AG09309 (cell line): ENCODE results near the gene AFP.

ENCODE experiments used
- DNase-seq: peaks from one replicate; pipeline ENCODE4 v3.0.0-alpha.2; 2010; ENCODE audit warnings: low read depth
- H3K4me3 ChIP-seq: 2 replicates; pipeline ENCODE4 v1.5.1; 2011; ENCODE audit warnings: mild to moderate bottlenecking, low read depth, low read length, moderate library complexity; ENCODE audit not compliant: control insufficient read depth
- TF ChIP-seq, protein P1 (sequence below): IDR thresholded peaks from 2 replicates; pipeline ENCODE4 v1.5.1; 2011; ENCODE audit warnings: mild to moderate bottlenecking, low read depth, low read length, inconsistent platforms; ENCODE audit not compliant: insufficient read depth, control insufficient read depth; ENCODE audit errors: missing control alignments

AFP gene

DNA sequence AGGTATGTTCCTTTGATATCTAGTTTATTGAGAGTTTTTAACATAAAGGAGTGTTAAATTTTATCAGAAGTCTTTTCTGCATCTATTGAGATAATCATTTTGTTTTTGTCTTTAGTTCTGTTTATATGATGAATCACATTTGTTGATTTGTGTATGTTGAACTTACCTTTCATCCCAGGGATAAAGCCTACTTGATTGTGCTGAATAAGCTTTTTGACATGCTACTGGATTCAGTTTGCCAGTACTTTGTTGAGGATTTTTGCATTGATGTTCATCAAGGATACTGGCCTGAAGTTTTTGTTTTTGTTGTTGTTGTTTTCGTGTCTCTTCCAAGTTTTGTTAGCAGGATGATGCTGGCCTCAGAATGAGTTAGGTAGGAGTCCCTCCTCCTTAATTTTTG, 34.7 kb downstream of the AFP start:
- H3K4me3 ChIP-seq, result no peak overlapping the region
- no peak for DNase-seq
- TF ChIP-seq, protein P1, sequence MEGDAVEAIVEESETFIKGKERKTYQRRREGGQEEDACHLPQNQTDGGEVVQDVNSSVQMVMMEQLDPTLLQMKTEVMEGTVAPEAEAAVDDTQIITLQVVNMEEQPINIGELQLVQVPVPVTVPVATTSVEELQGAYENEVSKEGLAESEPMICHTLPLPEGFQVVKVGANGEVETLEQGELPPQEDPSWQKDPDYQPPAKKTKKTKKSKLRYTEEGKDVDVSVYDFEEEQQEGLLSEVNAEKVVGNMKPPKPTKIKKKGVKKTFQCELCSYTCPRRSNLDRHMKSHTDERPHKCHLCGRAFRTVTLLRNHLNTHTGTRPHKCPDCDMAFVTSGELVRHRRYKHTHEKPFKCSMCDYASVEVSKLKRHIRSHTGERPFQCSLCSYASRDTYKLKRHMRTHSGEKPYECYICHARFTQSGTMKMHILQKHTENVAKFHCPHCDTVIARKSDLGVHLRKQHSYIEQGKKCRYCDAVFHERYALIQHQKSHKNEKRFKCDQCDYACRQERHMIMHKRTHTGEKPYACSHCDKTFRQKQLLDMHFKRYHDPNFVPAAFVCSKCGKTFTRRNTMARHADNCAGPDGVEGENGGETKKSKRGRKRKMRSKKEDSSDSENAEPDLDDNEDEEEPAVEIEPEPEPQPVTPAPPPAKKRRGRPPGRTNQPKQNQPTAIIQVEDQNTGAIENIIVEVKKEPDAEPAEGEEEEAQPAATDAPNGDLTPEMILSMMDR, result no peak

DNA sequence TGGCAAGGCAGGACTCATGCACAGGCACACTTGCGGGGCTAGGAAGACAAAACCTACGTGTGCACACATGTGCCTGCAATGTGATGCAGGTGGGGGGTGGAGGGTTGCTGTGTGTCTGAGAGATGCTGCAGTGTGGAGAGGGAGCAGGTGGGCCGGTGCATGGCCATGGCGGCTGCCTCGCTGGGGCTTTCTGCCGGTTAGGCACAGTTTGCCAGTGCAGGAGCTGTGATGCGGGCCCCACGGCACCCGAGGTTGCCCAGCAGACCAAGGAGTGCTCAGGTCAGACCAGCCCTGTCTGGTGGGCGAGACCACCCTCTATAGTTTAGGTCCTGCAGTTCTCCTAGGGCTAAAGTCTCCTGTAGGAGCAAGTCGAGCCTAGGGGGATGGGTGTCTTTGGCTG, 41.2 kb downstream of the AFP start:
- H3K4me3 ChIP-seq, result no peak overlapping the region
- TF ChIP-seq, protein P1, result no peak
- no peak for DNase-seq

DNA sequence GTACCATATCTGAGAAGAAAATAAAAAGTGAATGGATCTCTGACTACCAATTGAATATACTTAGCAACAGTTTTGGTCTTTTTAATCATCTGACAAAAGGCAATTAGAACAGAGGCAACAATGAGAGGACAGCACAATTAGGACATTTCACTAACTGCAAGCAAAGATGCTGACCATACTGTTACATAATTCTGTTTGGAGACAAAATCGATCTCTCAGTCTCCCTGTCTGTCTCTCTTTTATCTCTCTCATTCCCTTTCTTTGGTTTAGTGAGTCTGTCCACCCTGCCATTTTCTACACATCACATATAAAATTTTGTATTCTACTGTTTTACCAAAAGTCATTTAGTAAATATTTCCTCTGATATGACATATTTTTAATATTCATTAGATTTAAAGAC, 43.3 kb downstream of the AFP start:
- TF ChIP-seq, protein P1, result no peak
- no peak overlapping the region for H3K4me3 ChIP-seq
- no peak for DNase-seq

DNA sequence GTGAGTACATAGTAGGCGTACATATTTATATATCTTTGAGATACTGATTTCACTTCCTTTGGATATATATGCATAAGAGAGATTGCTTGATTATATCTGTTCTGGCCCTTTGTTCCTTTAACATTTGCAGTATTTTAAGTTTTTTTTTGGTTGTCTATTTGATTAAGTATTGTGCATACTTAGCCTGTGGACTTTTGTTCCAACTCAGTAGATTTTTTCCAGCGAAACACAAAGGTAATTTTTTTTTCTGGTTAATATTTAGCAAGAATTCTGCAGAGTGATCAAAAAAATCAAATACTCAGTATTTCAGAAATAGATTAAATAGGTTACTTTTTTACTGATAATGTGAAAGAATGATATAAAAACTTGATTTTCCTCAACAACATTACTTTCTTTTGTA, 45.3 kb downstream of the AFP start, which contains the start of gene AFM:
AFM (plus strand) TSS at position 388 of the 400 bp plus-strand sequence. CDS start 31 bp downstream, outside the sequence.
- H3K4me3 ChIP-seq, result no peak within 1 kb of the TSS
- TF ChIP-seq, protein P1, result no peak
- DNase-seq, result no peak

DNA sequence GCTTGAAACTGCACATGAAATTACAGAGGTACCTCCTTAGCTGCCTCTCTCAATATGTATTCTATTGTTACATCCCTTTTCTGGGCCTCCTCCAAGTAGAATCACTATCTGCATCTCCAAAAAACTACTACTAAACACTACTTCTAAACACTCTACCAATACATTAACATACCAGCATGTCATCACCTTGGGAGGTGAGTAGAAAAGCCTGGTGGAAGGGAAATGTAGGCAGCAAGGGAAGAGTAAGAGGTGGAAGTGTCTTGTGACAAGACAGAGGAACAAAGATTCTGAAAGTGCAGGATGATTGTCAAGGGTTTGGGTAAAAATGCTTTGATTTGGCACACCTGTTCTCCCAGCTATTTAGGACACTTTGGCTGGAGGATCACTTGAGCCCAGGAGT, 49.1 kb downstream of the AFP start:
- TF ChIP-seq, protein P1, result no peak
- no peak for DNase-seq
- H3K4me3 ChIP-seq, result no peak overlapping the region

DNA sequence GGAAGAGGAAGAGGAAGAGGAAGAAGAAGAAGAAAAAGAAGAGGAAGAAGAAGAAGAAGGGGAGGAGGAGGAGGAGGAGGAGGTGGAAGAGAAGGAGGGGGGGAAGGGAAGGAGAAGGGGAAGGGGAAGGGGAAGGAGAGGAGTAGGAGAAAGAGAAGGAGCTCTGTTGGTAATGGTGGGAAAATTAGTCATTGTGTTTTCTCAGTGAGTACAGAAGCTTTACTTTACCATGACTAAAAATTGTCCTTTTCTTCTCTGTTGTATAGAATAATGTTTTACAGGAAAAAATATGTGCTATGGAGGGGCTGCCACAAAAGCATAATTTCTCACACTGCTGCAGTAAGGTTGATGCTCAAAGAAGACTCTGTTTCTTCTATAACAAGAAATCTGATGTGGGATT, 49.6 kb downstream of the AFP start:
- H3K4me3 ChIP-seq, result no peak overlapping the region
- TF ChIP-seq, protein P1, result no peak
- no peak for DNase-seq

DNA sequence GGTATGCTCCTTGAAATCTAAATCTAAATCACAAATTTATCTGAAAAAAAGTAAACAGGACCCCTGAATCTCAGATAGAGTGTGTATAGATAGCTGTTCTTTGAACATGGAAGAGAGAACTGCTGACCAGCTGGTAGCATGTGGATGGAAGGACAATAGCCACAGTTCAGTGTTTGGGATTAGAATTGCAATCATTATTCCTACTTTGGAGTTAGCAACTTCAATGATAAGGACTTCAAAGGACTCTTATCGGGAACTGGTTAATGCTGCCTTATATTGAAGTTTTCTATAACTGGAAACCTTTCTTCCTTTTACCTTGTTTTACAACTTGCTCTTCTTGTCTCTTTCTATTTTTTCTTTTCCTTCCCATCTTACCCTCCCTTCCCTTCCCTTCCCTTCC, 50.5 kb downstream of the AFP start:
- no peak for DNase-seq
- no peak overlapping the region for H3K4me3 ChIP-seq
- TF ChIP-seq, protein P1, result no peak
